ENCODE data around the gene RPS2. TPM values are rescaled to one million over a fixed set of nuclear protein-coding genes. Genes with fewer than 3 reads are reported as not detected.

Gene RPS2
- total and polyA plus RNA-seq, 2 of the 8 experiments (the other 6 are each of a cell fraction or from before 2014, with no cell fraction given) = 4,042 to 16,783 TPM

DNA sequence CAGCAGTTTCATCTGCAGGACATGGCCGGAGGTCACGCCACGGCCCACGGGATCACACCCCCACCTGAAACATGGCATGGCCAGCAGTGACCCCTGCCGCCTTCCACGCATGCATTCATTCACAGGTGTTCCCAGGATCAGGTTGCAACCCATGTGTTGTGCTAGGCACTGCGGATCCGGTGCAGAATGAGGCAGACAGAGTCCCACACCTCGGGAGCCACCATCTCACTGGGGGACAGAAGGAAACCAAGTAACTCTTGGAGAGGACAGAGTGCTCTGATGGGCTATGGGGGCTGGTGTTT is 17.3 kb downstream of the RPS2 start (continued):
- TF ChIP-seq SIX5 (IDR thresholded peaks at IDR 0.05; ENCODE audit: low read depth, low read length) (no peak), BRCA1 (IDR thresholded peaks at IDR 0.05; ENCODE audit: low read depth, low read length) (no peak), TBP (IDR thresholded peaks at IDR 0.05; ENCODE audit: low read depth, low read length) (no peak), KDM5A (IDR thresholded peaks at IDR 0.05; ENCODE audit: low read length) (no peak), POU5F1 (IDR thresholded peaks at IDR 0.05; ENCODE audit: low read depth, low read length) (no peak), CTBP2 (IDR thresholded peaks at IDR 0.05; ENCODE audit: borderline replicate concordance, insufficient read depth, insufficient read length, low read length) (no peak), GABPA (IDR thresholded peaks at IDR 0.05; ENCODE audit: borderline replicate concordance, insufficient read depth, low read length) (no peak)
- TF ChIP-seq, protein P1, sequence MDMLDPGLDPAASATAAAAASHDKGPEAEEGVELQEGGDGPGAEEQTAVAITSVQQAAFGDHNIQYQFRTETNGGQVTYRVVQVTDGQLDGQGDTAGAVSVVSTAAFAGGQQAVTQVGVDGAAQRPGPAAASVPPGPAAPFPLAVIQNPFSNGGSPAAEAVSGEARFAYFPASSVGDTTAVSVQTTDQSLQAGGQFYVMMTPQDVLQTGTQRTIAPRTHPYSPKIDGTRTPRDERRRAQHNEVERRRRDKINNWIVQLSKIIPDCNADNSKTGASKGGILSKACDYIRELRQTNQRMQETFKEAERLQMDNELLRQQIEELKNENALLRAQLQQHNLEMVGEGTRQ (IDR thresholded peaks at IDR 0.05; ENCODE audit: low read length) = no peak

All from H1 (cell line).